Endothelial cell of umbilical vein (primary cell): ENCODE measurements around the gene C10orf105. TPM values are rescaled to one million over a fixed set of nuclear protein-coding genes. Genes with fewer than 3 reads are reported as not detected.

Experiments
- BruUV-seq: library from RNA; stranded (reverse); fragments of 400-500 nt; replicated peaks from 2 replicates; lab custom pipeline; 2021; lab: Mats Ljungman, UMichigan
- CTCF ChIA-PET: fragments of 300-600, 350-600 bp; sonication (Branson Sonifier 250); formaldehyde crosslinking; loops from one replicate; lab custom pipeline; 2021; ENCODE audit warnings: antibody characterized with exemption, inconsistent platforms; lab: Charles Lee
- POLR2A ChIA-PET: fragments of 300-600, 350-600 bp; sonication (Branson Sonifier 250); formaldehyde crosslinking; loops from one replicate; lab custom pipeline; 2021; ENCODE audit warnings: antibody characterized with exemption, inconsistent platforms; lab: Charles Lee
- DNase-seq: peaks from one replicate; pipeline ENCODE4 v3.0.0-alpha.2; 2011; ENCODE audit warnings: low read depth, low spot score
- FAIRE-seq: peaks from 2 replicates; lab custom pipeline; 2011; peaks lifted over from hg19 to GRCh38; lab: Jason Lieb, UNC
- H2AFZ ChIP-seq: 2 replicates; pipeline ENCODE4 v1.6.0; 2012; ENCODE audit warnings: low read depth, low read length, control low read depth, inconsistent platforms
- H3K27ac ChIP-seq: 2 replicates; pipeline ENCODE4 v1.5.1; 2011; ENCODE audit warnings: low read depth, mild to moderate bottlenecking, control low read depth, low read length, moderate library complexity; ENCODE audit not compliant: insufficient read depth
- H3K27me3 ChIP-seq, 2 experiments: 2 replicates each; pipeline versions ENCODE4 v1.6.0 to v1.6.1; 2011; ENCODE audit warnings: low read length in 2 of 2, mixed read lengths in 1 of 2; ENCODE audit not compliant: control insufficient read depth in 2 of 2, insufficient read depth in 2 of 2
- H3K36me3 ChIP-seq, 2 experiments: 2 replicates in 1 of 2; 3 replicates in 1 of 2; pipeline ENCODE4 v1.5.1; 2011; ENCODE audit warnings: low read length in 2 of 2, mild to moderate bottlenecking in 1 of 2, moderate library complexity in 1 of 2; ENCODE audit not compliant: control insufficient read depth in 2 of 2, insufficient read depth in 2 of 2; ENCODE audit errors: extremely low read depth in 1 of 2
- H3K4me1 ChIP-seq: 3 replicates; pipeline ENCODE4 v1.5.1; 2011; ENCODE audit warnings: mild to moderate bottlenecking, low read length; ENCODE audit not compliant: control insufficient read depth, insufficient read depth; ENCODE audit errors: extremely low read depth
- H3K4me2 ChIP-seq: 2 replicates; pipeline ENCODE4 v1.6.1; 2011; ENCODE audit warnings: low read length, control low read depth, mixed read lengths; ENCODE audit not compliant: insufficient read depth
- H3K4me3 ChIP-seq, 3 experiments: fragments of 200-600 bp in 1 of 3; sonication (generic), shearing (Covaris generic) in 1 of 3; replicated peaks in 1 of 3; 2 replicates each; pipeline ENCODE4 v1.5.1; 2011 to 2016; ENCODE audit warnings: control low read depth in 3 of 3, low read length in 3 of 3, mild to moderate bottlenecking in 2 of 3, inconsistent platforms in 1 of 3, low read depth in 1 of 3, moderate library complexity in 1 of 3; ENCODE audit not compliant: insufficient read depth in 1 of 3
- H3K79me2 ChIP-seq: 2 replicates; pipeline ENCODE4 v1.6.0; 2012; ENCODE audit warnings: low read length, inconsistent platforms; ENCODE audit not compliant: control insufficient read depth, insufficient read depth
- H3K9ac ChIP-seq: replicated peaks from 2 replicates; pipeline ENCODE3; 2011; ENCODE audit warnings: low read length, control low read depth; ENCODE audit not compliant: insufficient read depth; ENCODE audit errors: extremely low read depth
- H3K9me1 ChIP-seq: replicated peaks from 3 replicates; pipeline ENCODE4 v1.6.0; 2011; ENCODE audit warnings: mild to moderate bottlenecking, low read length; ENCODE audit not compliant: control insufficient read depth, insufficient read depth; ENCODE audit errors: extremely low read depth
- H3K9me3 ChIP-seq: replicated peaks from 2 replicates; pipeline ENCODE4 v1.5.1; 2012; ENCODE audit warnings: low read length, inconsistent platforms; ENCODE audit not compliant: control insufficient read depth, insufficient read depth
- H4K20me1 ChIP-seq: replicated peaks from 2 replicates; pipeline ENCODE3; 2011; ENCODE audit warnings: mild to moderate bottlenecking, low read length; ENCODE audit not compliant: control insufficient read depth, insufficient read depth; ENCODE audit errors: extremely low read depth
- CTCF ChIP-seq, 2 donors: IDR thresholded peaks; 1 replicate in 1 of 2; 2 replicates in 1 of 2; pipeline ENCODE4 v1.5.1; 2011; ENCODE audit warnings: low read length in 2 of 2, mild to moderate bottlenecking in 2 of 2, moderate library complexity in 2 of 2, control low read depth in 1 of 2, inconsistent platforms in 1 of 2, low read depth in 1 of 2; ENCODE audit not compliant: insufficient read depth in 1 of 2; ENCODE audit errors: extremely low read depth in 1 of 2
- EZH2 ChIP-seq: IDR thresholded peaks from 2 replicates; pipeline ENCODE4 v1.6.1; 2012; ENCODE audit warnings: borderline replicate concordance, low read depth, mild to moderate bottlenecking, moderate library complexity, low read length, inconsistent platforms; ENCODE audit not compliant: severe bottlenecking
- FOS ChIP-seq: IDR thresholded peaks from 2 replicates; pipeline ENCODE4 v1.6.1; 2011; ENCODE audit warnings: mild to moderate bottlenecking, low read length, moderate library complexity, borderline replicate concordance; ENCODE audit not compliant: insufficient read depth
- GATA2 ChIP-seq: IDR thresholded peaks from 2 replicates; pipeline ENCODE4 v1.7.0; 2011; ENCODE audit warnings: low read depth, mild to moderate bottlenecking, moderate library complexity, mixed read lengths, low read length; ENCODE audit not compliant: insufficient read length, insufficient read depth
- JUN ChIP-seq: IDR thresholded peaks from 2 replicates; pipeline ENCODE4 v1.6.1; 2011; ENCODE audit warnings: borderline replicate concordance, low read depth; ENCODE audit not compliant: insufficient read length, insufficient read depth
- MAX ChIP-seq: IDR thresholded peaks from 2 replicates; pipeline ENCODE4 v1.6.1; 2011; ENCODE audit not compliant: insufficient read depth, insufficient read length
- MYC ChIP-seq: IDR thresholded peaks from one replicate; pipeline ENCODE4 v1.6.1; 2011; ENCODE audit warnings: mild to moderate bottlenecking, low read depth, low read length
- POLR2A ChIP-seq: IDR thresholded peaks from 2 replicates; pipeline ENCODE4 v1.6.1; 2012; ENCODE audit warnings: low read depth, mild to moderate bottlenecking, control low read depth, low read length
- POLR2AphosphoS5 ChIP-seq: IDR thresholded peaks from 2 replicates; pipeline ENCODE4 v1.6.1; 2012; ENCODE audit warnings: low read depth, mild to moderate bottlenecking, control low read depth, low read length, moderate library complexity; ENCODE audit not compliant: insufficient read depth
- dilution Hi-C: fragments of 300-500 bp; cut with MboI; formaldehyde crosslinking; loops from one replicate; pipeline ENCODE4 v1.15.0; 2019; ENCODE audit warnings: low sequenced_read_pairs; ENCODE audit not compliant: extremely low pct_ligation_motif_present
- intact Hi-C: fragments of 100-400 bp; cut with micrococcal nuclease; formaldehyde crosslinking; loops from one replicate; pipeline ENCODE4 v1.10.0; 2022
- polyA plus RNA-seq, 4 experiments: library from polyadenylated mRNA; depleted of rRNA in 3 of 4; stranded (reverse) in 3 of 4; unstranded in 1 of 4; fragments of >200 nt; gene quantifications; 2 replicates each; pipeline versions ENCODE4 v1.2.1 to v1.2.3, GENCODE V29; 2011 to 2012; ENCODE audit warnings: missing spikeins in 1 of 4
- total RNA-seq: library from RNA; stranded (reverse); gene quantifications from 2 replicates; pipeline ENCODE4 v1.2.3, GENCODE V29; 2021

Gene C10orf105
- total and polyA plus RNA-seq, 2 donors (not counting 3 experiments of a cell fraction or from before 2014, with no cell fraction given): not detected

- dilution Hi-C loops: no loop called here
- no TSS peak for BruUV-seq
- CTCF ChIA-PET: interaction anchor here (0.8 to 5.2 kb wide), 7 partner anchors 9 to 391 kb away, joined by 3 to 90 read pairs (median 5); partner anchors contain the start of gene SLC29A3
Measured at GRCh38 chr10:71698737-71699136, 20.8 kb downstream of the C10orf105 start.

More at GRCh38 chr10:71698737-71699136, 20.8 kb downstream of the C10orf105 start:
- Histone ChIP-seq H3K27me3 (peaks cover 3 to 9% of the 10 kb centered on the region in 2 experiments), H3K4me2 (no peak overlapping the region), H3K9me3 (no peaks in the 10 kb centered on the region), H3K79me2 (no peaks in the 10 kb centered on the region), H3K4me1 (peaks cover 12% of the 10 kb centered on the region), H3K9ac (no peak overlapping the region), H4K20me1 (no peaks in the 10 kb centered on the region), H3K36me3 (no peaks in the 10 kb centered on the region), H3K4me3 (no peak overlapping the region), H2AFZ (no peak overlapping the region), H3K27ac (no peak overlapping the region), H3K9me1 (no peaks in the 10 kb centered on the region)
- no peak for TF ChIP-seq EZH2
- no peak for TF ChIP-seq FOS
- TF ChIP-seq POLR2AphosphoS5: no peak
- no peak for TF ChIP-seq JUN
- no peak for TF ChIP-seq POLR2A
- TF ChIP-seq MAX: no peak
- TF ChIP-seq MYC: no peak
- no peak for TF ChIP-seq GATA2
- TF ChIP-seq CTCF (IDR thresholded peaks at IDR 0.05; ENCODE audit: extremely low read depth in 1 of 2, insufficient read depth in 1 of 2, low read depth in 1 of 2, low read length in 2 of 2): no peak
- POLR2A ChIA-PET: interaction anchor here (0.6 kb wide), 1 partner anchor 1397 kb away, joined by 3 read pairs; no protein-coding TSS in a partner anchor
- intact Hi-C loops: no loop called here
- FAIRE-seq (no peak), DNase-seq (no peak)
